Peyer's patch (tissue), 4 donors: ENCODE results near the gene TLE7.

Source experiments
- POLR2A ChIP-seq, 2 donors: fragments of 450-650 bp; IDR thresholded peaks; one replicate each; pipeline ENCODE4 v1.5.1; 2017; ENCODE audit warnings: antibody characterized with exemption in 2 of 2, mild to moderate bottlenecking in 2 of 2, moderate library complexity in 2 of 2
- TF ChIP-seq, protein P1 (sequence below), 6 experiments: fragments of 450-650 bp in 4 of 6; fragments of 200-600 bp in 2 of 6; sonication (generic) in 1 of 6; IDR thresholded peaks; one replicate each; pipeline ENCODE4 v1.5.1; 2017 to 2019; ENCODE audit warnings: antibody characterized with exemption in 6 of 6, mild to moderate bottlenecking in 3 of 6, moderate library complexity in 1 of 6

- TF ChIP-seq POLR2A (IDR thresholded peaks at IDR 0.05): no peak
- TF ChIP-seq, protein P1, sequence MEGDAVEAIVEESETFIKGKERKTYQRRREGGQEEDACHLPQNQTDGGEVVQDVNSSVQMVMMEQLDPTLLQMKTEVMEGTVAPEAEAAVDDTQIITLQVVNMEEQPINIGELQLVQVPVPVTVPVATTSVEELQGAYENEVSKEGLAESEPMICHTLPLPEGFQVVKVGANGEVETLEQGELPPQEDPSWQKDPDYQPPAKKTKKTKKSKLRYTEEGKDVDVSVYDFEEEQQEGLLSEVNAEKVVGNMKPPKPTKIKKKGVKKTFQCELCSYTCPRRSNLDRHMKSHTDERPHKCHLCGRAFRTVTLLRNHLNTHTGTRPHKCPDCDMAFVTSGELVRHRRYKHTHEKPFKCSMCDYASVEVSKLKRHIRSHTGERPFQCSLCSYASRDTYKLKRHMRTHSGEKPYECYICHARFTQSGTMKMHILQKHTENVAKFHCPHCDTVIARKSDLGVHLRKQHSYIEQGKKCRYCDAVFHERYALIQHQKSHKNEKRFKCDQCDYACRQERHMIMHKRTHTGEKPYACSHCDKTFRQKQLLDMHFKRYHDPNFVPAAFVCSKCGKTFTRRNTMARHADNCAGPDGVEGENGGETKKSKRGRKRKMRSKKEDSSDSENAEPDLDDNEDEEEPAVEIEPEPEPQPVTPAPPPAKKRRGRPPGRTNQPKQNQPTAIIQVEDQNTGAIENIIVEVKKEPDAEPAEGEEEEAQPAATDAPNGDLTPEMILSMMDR (IDR thresholded peaks at IDR 0.05): no peak
Observed at GRCh38 chr16:71432906-71433305, 8.9 kb downstream of the TLE7 start.
